HepG2 (cell line): Measurements from ENCODE around the gene ANKS6. TPM values are rescaled to one million over a fixed set of nuclear protein-coding genes. Genes with fewer than 3 reads are reported as not detected.

Experiments used
- ATAC-seq: fragments of 200-7000 bp; cut with Tn5 transposase; 3 replicates; pipeline ENCODE4 v1.9.1; 2020; ENCODE audit warnings: mild to moderate bottlenecking, moderate library complexity
- BruUV-seq: library from RNA; stranded (reverse); fragments of 400-500 nt; replicated peaks from 2 replicates; lab custom pipeline; 2021; lab: Mats Ljungman, UMichigan
- CTCF ChIA-PET: fragments of 300-600 bp; formaldehyde crosslinking; extraction: SDS; loops from one replicate; lab custom pipeline; 2021; ENCODE audit warnings: low total read pairs, inconsistent platforms, low intra/inter-chr PET ratio; lab: Yijun Ruan, JAX
- POLR2A ChIA-PET: fragments of 350-600 bp; sonication (Branson Sonifier 250); formaldehyde crosslinking; loops from one replicate; lab custom pipeline; 2020; ENCODE audit warnings: antibody characterized with exemption, inconsistent platforms; lab: Yijun Ruan, JAX
- DNase-seq: peaks from one replicate; pipeline ENCODE4 v3.0.0-alpha.2; 2015; ENCODE audit warnings: low spot score
- FAIRE-seq: peaks from 3 replicates; lab custom pipeline; 2011; peaks lifted over from hg19 to GRCh38; lab: Jason Lieb, UNC
- H2AFZ ChIP-seq: one replicate; pipeline ENCODE4 v1.6.1; 2011; ENCODE audit warnings: low read length, inconsistent platforms
- H3K27ac ChIP-seq: fragments of 300-600 bp; 3 replicates; pipeline ENCODE4 v1.8.0; 2011; ENCODE audit warnings: mixed run types, mild to moderate bottlenecking, mixed read lengths, low read length, inconsistent platforms; ENCODE audit not compliant: insufficient read depth; ENCODE audit errors: extremely low read length
- H3K27me3 ChIP-seq, 2 experiments: fragments of 200-600 bp in 1 of 2; 2 replicates in 1 of 2; 3 replicates in 1 of 2; pipeline versions ENCODE4 v1.6.0 to v1.8.0; 2011; ENCODE audit warnings: low read length in 2 of 2, mild to moderate bottlenecking in 2 of 2, moderate library complexity in 2 of 2, inconsistent platforms in 1 of 2; ENCODE audit not compliant: insufficient read depth in 2 of 2, control insufficient read depth in 1 of 2
- H3K36me3 ChIP-seq, 2 experiments: fragments of 200-600 bp in 1 of 2; replicated peaks in 1 of 2; 2 replicates in 1 of 2; 3 replicates in 1 of 2; pipeline versions ENCODE4 v1.5.1 to v1.8.0; 2011; ENCODE audit warnings: low read length in 2 of 2, inconsistent platforms in 1 of 2; ENCODE audit not compliant: insufficient read depth in 2 of 2, control insufficient read depth in 1 of 2
- H3K4me1 ChIP-seq: 2 replicates; pipeline ENCODE4 v1.5.1; 2012; ENCODE audit warnings: low read length, inconsistent platforms; ENCODE audit not compliant: insufficient read depth
- H3K4me2 ChIP-seq: 2 replicates; pipeline ENCODE4 v1.6.0; 2011; ENCODE audit warnings: low read depth, low read length, inconsistent platforms
- H3K4me3 ChIP-seq, 3 experiments: fragments of 200-600 bp in 1 of 3; sonication (generic), shearing (Covaris generic) in 1 of 3; replicated peaks in 1 of 3; 2 replicates each; pipeline ENCODE4 v1.5.1; 2011 to 2016; ENCODE audit warnings: low read length in 3 of 3, inconsistent platforms in 2 of 3, low read depth in 2 of 3, mild to moderate bottlenecking in 2 of 3, control low read depth in 1 of 3, mixed read lengths in 1 of 3; ENCODE audit not compliant: insufficient read depth in 1 of 3
- H3K79me2 ChIP-seq: one replicate; pipeline ENCODE4 v1.6.1; 2011; ENCODE audit warnings: low read length, inconsistent platforms; ENCODE audit not compliant: insufficient read depth
- H3K9ac ChIP-seq: 2 replicates; pipeline ENCODE4 v1.6.0; 2011; ENCODE audit warnings: mild to moderate bottlenecking, low read depth, low read length, inconsistent platforms; ENCODE audit not compliant: insufficient read depth
- H3K9me3 ChIP-seq: 2 replicates; pipeline ENCODE4 v1.5.1; 2012; ENCODE audit warnings: mild to moderate bottlenecking, low read length
- H4K20me1 ChIP-seq: 2 replicates; pipeline ENCODE4 v1.6.0; 2011; ENCODE audit warnings: inconsistent platforms, mild to moderate bottlenecking, low read length, moderate library complexity; ENCODE audit not compliant: insufficient read depth
- CEBPB ChIP-seq: IDR thresholded peaks from 2 replicates; pipeline ENCODE4 v1.6.1; 2011; ENCODE audit warnings: low read depth, low read length, improper control_type of control experiment, borderline replicate concordance
- CEBPZ ChIP-seq: IDR thresholded peaks from 2 replicates; pipeline ENCODE4 v1.6.1; 2012; ENCODE audit warnings: low read length, improper control_type of control experiment
- SRSF9 ChIP-seq: fragments of 200-400 bp; formaldehyde crosslinking; IDR thresholded peaks from 2 replicates; pipeline ENCODE4 v1.6.1; 2018; ENCODE audit warnings: borderline replicate concordance, mild to moderate bottlenecking, low read depth, low read length; ENCODE audit not compliant: insufficient read depth, poor library complexity, severe bottlenecking
- ZNF33A ChIP-seq: sonication (generic); formaldehyde crosslinking; IDR thresholded peaks from 2 replicates; pipeline ENCODE4 v1.5.1; 2020; ENCODE audit warnings: missing genetic modification reagents, mild to moderate bottlenecking, moderate library complexity, borderline replicate concordance
- WGBS: methylation state at CpG from one replicate; pipeline ENCODE4 v1.1.6; 2017; ENCODE audit warnings: low lambda C conversion rate; 5-methylcytosine and 5-hydroxymethylcytosine counted together
- in situ Hi-C: cut with HindIII; loops from 2 replicates; pipeline ENCODE4 v1.10.0; 2017; ENCODE audit warnings: low pct_unique_long_range_greater_than_20kb; ENCODE audit not compliant: extremely low pct_ligation_motif_present
- intact Hi-C: fragments of 100-400 bp; cut with micrococcal nuclease; formaldehyde crosslinking; loops from one replicate; pipeline ENCODE4 v1.10.0; 2022; ENCODE audit not compliant: unreplicated experiment
- polyA plus RNA-seq, 8 experiments: library from polyadenylated mRNA; depleted of rRNA in 3 of 8; stranded (reverse) in 7 of 8; unstranded in 1 of 8; fragments of >200 nt; fragmentation: Illumina TruSeq in 4 of 8; extraction: Trizol in 4 of 8; gene quantifications; 2 replicates each; pipeline versions ENCODE4 v1.2.1 to v1.2.3, GENCODE V29; 2011 to 2016; ENCODE audit warnings: low read depth in 4 of 8, missing spikeins in 1 of 8, mixed read lengths in 1 of 8; ENCODE audit not compliant: insufficient read depth in 1 of 8
- total RNA-seq, 5 experiments: library from RNA; depleted of rRNA; stranded (reverse); fragments of >200 nt; fragmentation: Illumina TruSeq; extraction: Trizol; gene quantifications; 2 replicates each; pipeline ENCODE4 v1.2.3, GENCODE V29; 2016; ENCODE audit warnings: low read depth in 1 of 5

Gene ANKS6
- total and polyA plus RNA-seq, 2 of the 13 experiments (the other 11 are each of a cell fraction or from before 2014, with no cell fraction given) = 8.8 to 10.7 TPM

- H3K27me3 ChIP-seq = no peaks in the 10 kb centered on the region
- H3K9me3 ChIP-seq = no peaks in the 10 kb centered on the region
- 94% methylated on average over 5 of the region's 5 CpGs for WGBS
These were observed 45.8 kb downstream of the ANKS6 start for GRCh38 chr9:98750364-98751060.

GRCh38 chr9:98747476-98747875 lies 48.9 kb downstream of the ANKS6 start:
- POLR2A ChIA-PET = no interaction called here
- ATAC-seq (no peak), FAIRE-seq (no peak), DNase-seq (no peak)
- H3K4me3 ChIP-seq = no peak overlapping the region
- TF ChIP-seq ZNF33A (CRISPR knock-in tag) (no peak), CEBPZ (no peak)
- in situ Hi-C loops (no loop called here), intact Hi-C loops (no loop called here)
- WGBS = 82% methylated on average over 5 of the region's 5 CpGs
- no peaks in the 10 kb centered on the region for H3K9me3 ChIP-seq
- BruUV-seq = no TSS peak
- no peaks in the 10 kb centered on the region for H3K79me2 ChIP-seq
- H3K27me3 ChIP-seq = no peaks in the 10 kb centered on the region
- no peaks in the 10 kb centered on the region for H3K4me1 ChIP-seq
- H3K9ac ChIP-seq = no peak overlapping the region
- H2AFZ ChIP-seq = no peak overlapping the region
- H3K27ac ChIP-seq = no peak overlapping the region
- H4K20me1 ChIP-seq = no peaks in the 10 kb centered on the region
- peaks cover 0 to under 1% of the 10 kb centered on the region in 2 experiments; a peak in 2 of 5 replicates for H3K36me3 ChIP-seq
- H3K4me2 ChIP-seq = no peak overlapping the region
- CTCF ChIA-PET = no interaction called here

More at GRCh38 chr9:98750364-98751060, 45.8 kb downstream of the ANKS6 start:
- H3K79me2 ChIP-seq = no peaks in the 10 kb centered on the region
- intact Hi-C loops = no loop called here
- ChIA-PET CTCF (no interaction called here), POLR2A (no interaction called here)
- no peak overlapping the region for H3K9ac ChIP-seq
- no peaks in the 10 kb centered on the region for H4K20me1 ChIP-seq
- H3K27ac ChIP-seq = no peak overlapping the region
- in situ Hi-C loops = no loop called here
- H3K4me3 ChIP-seq = no peak overlapping the region
- no peak for ATAC-seq
- DNase-seq = no peak
- FAIRE-seq = no peak
- 0 out of 2 replicates have a peak, but pooled peaks have one; percentile 17 for TF ChIP-seq CEBPB
- TF ChIP-seq SRSF9 = no peak
- TF ChIP-seq, all 625 proteins: peak for 1
- Histone ChIP-seq H2AFZ (no peak overlapping the region), H3K36me3 (peaks cover 0 to 3% of the 10 kb centered on the region in 2 experiments; a peak in 1 of 5 replicates), H3K4me2 (no peak overlapping the region), H3K4me1 (no peaks in the 10 kb centered on the region)
- BruUV-seq = no TSS peak
